ENCODE measurements around the gene RASA3.

DNA sequence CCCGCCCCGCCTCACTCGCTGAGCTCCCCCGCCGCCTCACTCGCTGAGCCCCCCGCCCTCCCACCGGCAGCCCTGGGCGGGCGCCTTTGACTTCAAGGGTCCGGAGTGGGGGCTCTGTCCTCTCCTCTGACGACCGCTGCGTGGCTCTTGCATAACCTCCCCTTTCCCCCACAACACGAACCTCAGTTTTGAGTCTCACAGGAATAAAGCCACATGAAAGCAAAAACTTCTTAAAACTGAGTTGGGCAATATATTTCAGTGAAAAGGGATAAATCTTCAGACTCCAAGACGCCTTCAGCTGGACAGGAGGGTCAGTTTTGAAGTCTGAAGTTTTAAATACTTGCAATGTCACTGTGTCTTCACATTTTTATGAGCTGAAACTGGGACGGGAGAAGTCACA, 87.9 kb downstream of the RASA3 start:
- TF ChIP-seq, protein P1, sequence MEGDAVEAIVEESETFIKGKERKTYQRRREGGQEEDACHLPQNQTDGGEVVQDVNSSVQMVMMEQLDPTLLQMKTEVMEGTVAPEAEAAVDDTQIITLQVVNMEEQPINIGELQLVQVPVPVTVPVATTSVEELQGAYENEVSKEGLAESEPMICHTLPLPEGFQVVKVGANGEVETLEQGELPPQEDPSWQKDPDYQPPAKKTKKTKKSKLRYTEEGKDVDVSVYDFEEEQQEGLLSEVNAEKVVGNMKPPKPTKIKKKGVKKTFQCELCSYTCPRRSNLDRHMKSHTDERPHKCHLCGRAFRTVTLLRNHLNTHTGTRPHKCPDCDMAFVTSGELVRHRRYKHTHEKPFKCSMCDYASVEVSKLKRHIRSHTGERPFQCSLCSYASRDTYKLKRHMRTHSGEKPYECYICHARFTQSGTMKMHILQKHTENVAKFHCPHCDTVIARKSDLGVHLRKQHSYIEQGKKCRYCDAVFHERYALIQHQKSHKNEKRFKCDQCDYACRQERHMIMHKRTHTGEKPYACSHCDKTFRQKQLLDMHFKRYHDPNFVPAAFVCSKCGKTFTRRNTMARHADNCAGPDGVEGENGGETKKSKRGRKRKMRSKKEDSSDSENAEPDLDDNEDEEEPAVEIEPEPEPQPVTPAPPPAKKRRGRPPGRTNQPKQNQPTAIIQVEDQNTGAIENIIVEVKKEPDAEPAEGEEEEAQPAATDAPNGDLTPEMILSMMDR (conservative IDR thresholded peaks at IDR 0.05 in 1 of 2, IDR thresholded peaks at IDR 0.05 in 1 of 2; ENCODE audit: extremely low read depth in 1 of 2, insufficient read depth in 1 of 2, low read depth in 1 of 2, low read length in 2 of 2), result no peak
- TF ChIP-seq EZH2 (IDR thresholded peaks at IDR 0.05; ENCODE audit: borderline replicate concordance, low read length), result no peak
